ENCODE measurements around the gene PIK3C3. TPM values are rescaled to one million over a fixed set of nuclear protein-coding genes. Genes with fewer than 3 reads are reported as not detected.

Gene PIK3C3
- total RNA-seq, 1 donor from 2014 or later = 41.5 TPM

DNA sequence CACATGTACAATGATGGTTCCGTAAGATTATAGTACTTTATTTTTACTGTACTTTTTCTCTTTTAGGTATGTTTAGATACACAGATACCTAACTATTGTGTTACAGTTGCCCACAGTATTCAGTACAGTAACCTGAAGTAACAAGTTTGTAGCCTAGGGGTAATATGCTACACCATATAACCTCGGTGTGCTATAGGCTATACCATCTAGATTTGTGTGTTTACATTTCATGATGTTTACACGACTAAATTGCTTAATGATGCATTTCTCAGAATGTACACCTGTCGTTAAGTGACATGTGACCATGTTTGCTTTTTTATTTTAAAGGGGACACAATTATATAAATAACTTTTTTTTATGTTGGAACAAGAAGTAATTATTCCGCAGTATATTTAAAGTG lies 34.5 kb downstream of the PIK3C3 start:
- H3K9me3 Mint-ChIP-seq = no peaks in the 10 kb centered on the region
- H3K4me3 Mint-ChIP-seq = no peak overlapping the region
- peaks cover 8% of the 10 kb centered on the region for H3K36me3 Mint-ChIP-seq (ENCODE audit: low read depth)
- H3K27me3 Mint-ChIP-seq (ENCODE audit: low read depth) = no peaks in the 10 kb centered on the region
- H3K4me1 Mint-ChIP-seq = no peaks in the 10 kb centered on the region
- DNase-seq (ENCODE audit: low read depth, low spot score) = no peak
- H3K27ac Mint-ChIP-seq (ENCODE audit: unreplicated experiment) = no peak overlapping the region
- TF ChIP-seq, protein P1, sequence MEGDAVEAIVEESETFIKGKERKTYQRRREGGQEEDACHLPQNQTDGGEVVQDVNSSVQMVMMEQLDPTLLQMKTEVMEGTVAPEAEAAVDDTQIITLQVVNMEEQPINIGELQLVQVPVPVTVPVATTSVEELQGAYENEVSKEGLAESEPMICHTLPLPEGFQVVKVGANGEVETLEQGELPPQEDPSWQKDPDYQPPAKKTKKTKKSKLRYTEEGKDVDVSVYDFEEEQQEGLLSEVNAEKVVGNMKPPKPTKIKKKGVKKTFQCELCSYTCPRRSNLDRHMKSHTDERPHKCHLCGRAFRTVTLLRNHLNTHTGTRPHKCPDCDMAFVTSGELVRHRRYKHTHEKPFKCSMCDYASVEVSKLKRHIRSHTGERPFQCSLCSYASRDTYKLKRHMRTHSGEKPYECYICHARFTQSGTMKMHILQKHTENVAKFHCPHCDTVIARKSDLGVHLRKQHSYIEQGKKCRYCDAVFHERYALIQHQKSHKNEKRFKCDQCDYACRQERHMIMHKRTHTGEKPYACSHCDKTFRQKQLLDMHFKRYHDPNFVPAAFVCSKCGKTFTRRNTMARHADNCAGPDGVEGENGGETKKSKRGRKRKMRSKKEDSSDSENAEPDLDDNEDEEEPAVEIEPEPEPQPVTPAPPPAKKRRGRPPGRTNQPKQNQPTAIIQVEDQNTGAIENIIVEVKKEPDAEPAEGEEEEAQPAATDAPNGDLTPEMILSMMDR (conservative IDR thresholded peaks at IDR 0.05) = no peak

DNA sequence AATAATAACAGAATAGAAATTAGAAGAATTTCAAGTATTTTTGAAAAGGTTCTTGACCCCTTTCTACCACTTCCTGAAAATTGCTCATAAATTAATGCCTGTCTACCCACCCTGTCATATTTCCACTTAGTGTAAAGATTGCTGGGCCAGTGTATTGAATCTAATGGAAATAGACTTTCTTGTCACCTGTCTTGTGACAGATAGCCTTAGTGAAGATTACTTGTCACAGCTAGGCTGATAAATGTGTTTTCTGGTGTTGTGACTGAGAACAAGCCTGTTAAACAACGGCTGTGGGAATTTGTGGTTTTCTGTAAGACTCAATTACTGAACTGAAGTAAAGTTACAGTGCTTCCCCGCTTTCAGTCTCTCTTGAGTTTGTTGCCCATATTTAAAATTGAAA lies 37.0 kb downstream of the PIK3C3 start:
- no peaks in the 10 kb centered on the region for H3K27me3 Mint-ChIP-seq (ENCODE audit: low read depth)
- peaks cover 13% of the 10 kb centered on the region for H3K36me3 Mint-ChIP-seq (ENCODE audit: low read depth)
- H3K4me1 Mint-ChIP-seq = no peaks in the 10 kb centered on the region
- H3K4me3 Mint-ChIP-seq = no peak overlapping the region
- no peak overlapping the region for H3K27ac Mint-ChIP-seq (ENCODE audit: unreplicated experiment)
- DNase-seq (ENCODE audit: low read depth, low spot score) = no peak
- no peaks in the 10 kb centered on the region for H3K9me3 Mint-ChIP-seq
- TF ChIP-seq, protein P1 (conservative IDR thresholded peaks at IDR 0.05) = no peak

DNA sequence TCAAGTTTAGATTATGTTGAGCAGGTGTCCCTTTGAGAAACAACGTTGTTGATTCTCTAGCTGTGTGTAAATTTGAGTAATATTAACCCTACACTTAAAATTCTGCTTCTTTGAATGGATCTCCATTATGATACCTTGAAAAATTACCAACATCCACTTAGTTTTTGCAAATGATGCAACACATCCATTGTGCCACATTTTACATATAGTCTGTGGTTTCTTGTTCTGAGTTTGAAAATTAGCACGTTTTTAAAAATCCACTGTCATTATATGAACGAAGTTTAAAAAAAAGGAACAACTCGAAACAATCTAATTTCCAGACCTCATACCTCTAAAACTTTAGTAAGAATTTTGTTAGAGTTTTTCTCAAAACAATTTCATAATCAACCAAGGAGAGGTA lies 37.7 kb downstream of the PIK3C3 start:
- Mint-ChIP-seq H3K36me3 (ENCODE audit: low read depth) (peaks cover 14% of the 10 kb centered on the region), H3K4me3 (no peak overlapping the region), H3K27me3 (ENCODE audit: low read depth) (no peaks in the 10 kb centered on the region), H3K9me3 (no peaks in the 10 kb centered on the region), H3K4me1 (no peaks in the 10 kb centered on the region), H3K27ac (ENCODE audit: unreplicated experiment) (no peak overlapping the region)
- no peak for DNase-seq (ENCODE audit: low read depth, low spot score)
- TF ChIP-seq, protein P1 (conservative IDR thresholded peaks at IDR 0.05) = no peak

DNA sequence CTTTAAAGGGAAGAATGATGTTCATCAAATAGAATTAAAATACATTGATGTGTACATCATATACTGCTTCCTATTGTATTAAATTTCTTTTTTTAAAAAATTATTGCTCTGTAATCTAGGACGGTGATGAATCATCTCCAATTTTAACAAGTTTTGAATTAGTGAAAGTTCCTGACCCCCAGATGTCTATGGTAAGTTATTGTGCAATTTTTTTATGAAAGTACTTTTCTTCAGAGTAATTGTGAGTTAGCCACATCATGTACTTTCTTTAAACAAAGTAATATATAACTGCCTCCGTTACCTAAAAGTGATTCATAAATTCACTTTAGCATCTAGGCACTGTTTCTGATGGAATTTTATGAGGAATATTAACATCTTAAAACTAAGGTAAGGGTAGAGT lies 38.1 kb downstream of the PIK3C3 start:
- no peaks in the 10 kb centered on the region for H3K4me1 Mint-ChIP-seq
- peaks cover 14% of the 10 kb centered on the region for H3K36me3 Mint-ChIP-seq (ENCODE audit: low read depth)

DNA sequence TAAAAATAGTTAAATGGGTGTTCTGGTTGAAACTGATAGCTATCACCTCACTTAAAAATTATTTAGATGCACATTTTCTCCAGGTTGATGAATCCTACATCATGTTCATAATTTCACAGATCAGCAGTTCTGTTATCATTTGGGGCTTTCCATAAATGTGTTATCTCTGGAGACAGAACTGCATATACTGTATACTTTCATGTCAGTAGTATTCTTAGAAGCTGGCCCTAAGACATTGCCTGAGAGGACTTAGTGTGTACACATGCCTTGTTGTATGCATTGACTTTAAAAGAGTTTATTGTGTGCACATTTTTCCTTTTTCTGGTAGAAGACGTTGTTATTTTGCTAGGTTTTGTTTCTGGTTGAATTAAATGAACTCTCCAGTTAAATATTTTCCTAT lies 41.0 kb downstream of the PIK3C3 start:
- Mint-ChIP-seq H3K27me3 (ENCODE audit: low read depth) (no peaks in the 10 kb centered on the region), H3K4me1 (no peaks in the 10 kb centered on the region), H3K4me3 (no peak overlapping the region), H3K9me3 (peaks cover 7% of the 10 kb centered on the region), H3K27ac (ENCODE audit: unreplicated experiment) (no peak overlapping the region), H3K36me3 (ENCODE audit: low read depth) (peaks cover 25% of the 10 kb centered on the region)
- DNase-seq (ENCODE audit: low read depth, low spot score) = no peak
- TF ChIP-seq, protein P1 (conservative IDR thresholded peaks at IDR 0.05) = no peak

More for the DNA sequence above, 38.1 kb downstream of the PIK3C3 start:
- Mint-ChIP-seq H3K9me3 (no peaks in the 10 kb centered on the region), H3K27ac (ENCODE audit: unreplicated experiment) (no peak overlapping the region), H3K4me3 (no peak overlapping the region), H3K27me3 (ENCODE audit: low read depth) (no peaks in the 10 kb centered on the region)
- DNase-seq (ENCODE audit: low read depth, low spot score) = no peak
- TF ChIP-seq, protein P1 (conservative IDR thresholded peaks at IDR 0.05) = no peak

DNA sequence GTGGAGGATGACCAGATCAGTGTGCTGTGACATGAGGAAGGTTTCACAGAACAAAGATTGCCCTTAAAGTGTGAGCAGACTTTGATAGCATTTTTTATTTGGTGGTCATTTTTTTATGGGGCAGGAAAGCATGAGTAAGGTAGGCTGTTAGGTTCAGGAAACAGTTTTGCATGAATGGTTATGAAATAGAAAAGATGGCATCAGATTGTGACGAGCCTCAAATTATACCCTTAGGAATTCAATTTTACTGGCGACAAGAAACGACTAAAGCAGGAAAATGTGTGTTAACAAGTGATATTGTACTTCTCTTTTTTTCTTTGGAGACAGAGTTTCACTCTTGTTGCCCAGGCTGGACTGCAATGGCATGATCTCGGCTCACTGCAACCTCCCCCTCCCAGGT lies 44.7 kb downstream of the PIK3C3 start:
- DNase-seq (ENCODE audit: low read depth, low spot score) = no peak
- Mint-ChIP-seq H3K27me3 (ENCODE audit: low read depth) (no peaks in the 10 kb centered on the region), H3K36me3 (ENCODE audit: low read depth) (peaks cover 28% of the 10 kb centered on the region), H3K27ac (ENCODE audit: unreplicated experiment) (no peak overlapping the region), H3K4me3 (no peak overlapping the region), H3K4me1 (no peaks in the 10 kb centered on the region), H3K9me3 (peaks cover 7% of the 10 kb centered on the region)
- TF ChIP-seq, protein P1 (conservative IDR thresholded peaks at IDR 0.05) = no peak
